Esophagus muscularis mucosa (tissue), 4 donors: Measurements from ENCODE around the gene NIPBL. TPM values are rescaled to one million over a fixed set of nuclear protein-coding genes. Genes with fewer than 3 reads are reported as not detected.

Source experiments
- DNase-seq: peaks from one replicate; pipeline ENCODE4 v3.0.0-alpha.2; 2017; ENCODE audit errors: extremely low spot score
- H3K27ac ChIP-seq, 4 donors: fragments of 200-600 bp; sonication (generic); replicated peaks in 1 of 4; 1 replicate in 3 of 4; 2 replicates in 1 of 4; pipeline ENCODE4 v1.5.1; 2016 to 2019; ENCODE audit warnings: mild to moderate bottlenecking in 1 of 4
- H3K27me3 ChIP-seq, 4 donors: fragments of 200-600 bp; sonication (generic); one replicate each; pipeline versions ENCODE4 v1.5.1 to v1.6.0; 2016 to 2019
- H3K36me3 ChIP-seq, 4 donors: fragments of 200-600 bp; sonication (generic); one replicate each; pipeline ENCODE4 v1.5.1; 2016 to 2019
- H3K4me1 ChIP-seq, 4 donors: fragments of 200-600 bp; sonication (generic); one replicate each; pipeline ENCODE4 v1.5.1; 2016 to 2019
- H3K4me3 ChIP-seq, 4 donors: fragments of 200-600 bp; sonication (generic); 1 replicate in 2 of 4; 2 replicates in 2 of 4; pipeline ENCODE4 v1.5.1; 2016 to 2019; ENCODE audit warnings: mild to moderate bottlenecking in 4 of 4, moderate library complexity in 1 of 4
- H3K9me3 ChIP-seq, 4 donors: fragments of 200-600 bp; sonication (generic); 1 replicate in 3 of 4; 2 replicates in 1 of 4; pipeline ENCODE4 v1.5.1; 2016 to 2019
- CTCF ChIP-seq, 3 experiments: fragments of 200-600 bp in 2 of 3; fragments of 450-650 bp in 1 of 3; sonication (generic) in 2 of 3; IDR thresholded peaks; one replicate each; pipeline ENCODE4 v1.5.1; 2017 to 2019; ENCODE audit warnings: antibody characterized with exemption in 3 of 3, mild to moderate bottlenecking in 2 of 3, moderate library complexity in 1 of 3
- POLR2A ChIP-seq: fragments of 450-650 bp; IDR thresholded peaks from one replicate; pipeline ENCODE4 v1.6.1; 2017; ENCODE audit warnings: antibody characterized with exemption, moderate library complexity, mild to moderate bottlenecking, low read depth
- POLR2AphosphoS5 ChIP-seq, 2 donors: sonication (generic); formaldehyde crosslinking; IDR thresholded peaks; one replicate each; pipeline ENCODE4 v1.6.1; 2017; ENCODE audit warnings: antibody characterized with exemption in 2 of 2
- WGBS: methylation state at CpG from one replicate; pipeline ENCODE4 v1.1.5; 2018; 5-methylcytosine and 5-hydroxymethylcytosine counted together
- intact Hi-C: fragments of 100-400 bp; cut with DNase I; formaldehyde crosslinking; loops from one replicate; pipeline ENCODE4 v1.15.1; 2023
- total RNA-seq, 4 donors: library from RNA; depleted of rRNA; stranded (reverse); fragments of >200 nt; gene quantifications; one replicate each; pipeline versions ENCODE4 v1.1.0 to v1.2.1, GENCODE V29; 2016

The NIPBL gene
- total RNA-seq, 4 donors from 2014 or later: 38.9 to 50.3 (median 40.0) TPM

DNA sequence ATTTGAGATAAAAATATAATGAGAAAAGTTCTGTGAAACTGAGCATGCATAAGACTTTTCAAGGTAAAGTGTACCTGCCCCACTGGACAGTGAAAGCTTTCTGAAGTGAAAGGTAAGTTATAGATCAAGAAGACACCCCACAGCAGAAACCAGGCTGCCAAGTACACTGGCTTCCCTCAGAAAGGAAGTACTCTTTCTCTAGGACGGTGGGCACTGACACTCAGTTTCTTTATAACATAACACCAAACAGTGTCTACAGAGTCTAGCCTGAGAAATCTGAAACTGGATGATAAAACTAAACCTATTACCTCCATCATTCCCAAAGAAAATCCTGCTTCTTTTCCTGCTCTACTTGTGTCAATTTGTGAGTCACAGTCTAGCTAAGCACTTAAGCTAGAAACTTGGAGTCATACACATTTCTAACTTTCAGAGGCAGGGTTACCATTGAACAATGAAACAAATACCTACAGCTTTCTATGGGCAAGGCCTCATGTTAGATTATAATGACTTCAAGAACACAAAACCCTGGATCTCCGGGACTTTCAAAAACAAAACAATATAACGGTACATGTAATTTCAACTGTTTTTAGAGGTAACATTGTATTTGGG, 235.9 kb downstream of the NIPBL start:
- H3K27me3 ChIP-seq: no peaks in the 10 kb centered on the region
- no peaks in the 10 kb centered on the region for H3K9me3 ChIP-seq
- no peak for DNase-seq
- H3K27ac ChIP-seq: no peak overlapping the region
- no peaks in the 10 kb centered on the region for H3K4me1 ChIP-seq
- H3K4me3 ChIP-seq: no peak overlapping the region
- intact Hi-C loops: no loop called here
- no peak for TF ChIP-seq POLR2A
- TF ChIP-seq CTCF (IDR thresholded peaks at IDR 0.05): no peak
- no peak for TF ChIP-seq POLR2AphosphoS5 (IDR thresholded peaks at IDR 0.05)
- 85% methylated on average over 3 of the region's 3 CpGs for WGBS
- H3K36me3 ChIP-seq: peaks cover 36 to 92% (median 58%) of the 10 kb centered on the region in 4 donors
